ENCODE measurements around the gene MROH8. TPM values are rescaled to one million over a fixed set of nuclear protein-coding genes. Genes with fewer than 3 reads are reported as not detected.
A peak's percentile ranks its signal among the peaks of the same experiment; 100 is the strongest.

Gene MROH8
- total and polyA plus RNA-seq, 2 of the 13 experiments (the other 11 are each of a cell fraction or from before 2014, with no cell fraction given), result 2.6 to 5.5 TPM

DNA sequence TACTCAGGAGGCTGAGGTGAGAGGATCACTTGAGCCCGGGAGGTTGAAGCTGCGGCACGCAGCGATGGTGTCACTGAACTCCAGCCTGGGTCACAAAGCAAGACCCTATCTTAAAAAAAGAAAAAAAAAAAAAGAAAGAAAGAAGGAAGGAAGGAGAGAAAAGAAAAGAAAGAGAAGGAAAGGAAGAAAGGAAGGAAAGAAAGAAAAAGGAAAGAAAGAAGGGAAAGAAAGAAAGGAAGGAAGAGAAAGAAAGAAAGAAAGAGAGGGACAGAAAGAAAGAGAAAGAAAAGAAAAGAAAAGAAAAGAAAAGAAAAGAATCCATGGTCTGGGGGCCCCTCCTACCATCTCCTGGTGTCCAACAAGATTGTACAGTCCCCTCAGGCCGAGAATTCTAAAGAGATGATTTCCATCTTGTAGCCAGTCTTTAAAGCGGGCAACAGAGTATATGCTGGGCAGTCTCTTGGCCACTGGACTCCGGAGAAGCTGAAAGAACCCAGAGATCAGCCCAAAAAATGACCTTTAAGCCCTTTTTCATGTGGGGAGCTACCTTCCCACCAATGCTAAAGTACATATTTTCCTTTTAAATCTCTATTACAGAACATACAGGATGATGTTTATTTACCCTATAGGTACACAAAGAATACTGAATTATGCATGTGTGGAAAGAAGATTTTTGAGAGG lies 59.9 kb downstream of the MROH8 start:
- 64% methylated on average over 7 of the region's 7 CpGs for WGBS (ENCODE audit: low lambda C conversion rate)
- POLR2A ChIA-PET, result no interaction called here
- TF ChIP-seq KMT2B (CRISPR knock-in tag; IDR thresholded peaks at IDR 0.05) (no peak), ZNF790 (CRISPR knock-in tag; IDR thresholded peaks at IDR 0.05; ENCODE audit: borderline replicate concordance) (no peak), CBX5 (CRISPR knock-in tag; IDR thresholded peaks at IDR 0.05; ENCODE audit: borderline replicate concordance) (no peak), ZNF24 (IDR thresholded peaks at IDR 0.05) (no peak), ELF1 (CRISPR knock-in tag; IDR thresholded peaks at IDR 0.05) (no peak), MAFK (conservative IDR thresholded peaks at IDR 0.05 in 1 of 2, IDR thresholded peaks at IDR 0.05 in 1 of 2; ENCODE audit: low read length in 2 of 2) (no peak), TBP (CRISPR knock-in tag; IDR thresholded peaks at IDR 0.05) (no peak), ARID2 (CRISPR knock-in tag; IDR thresholded peaks at IDR 0.05; ENCODE audit: borderline replicate concordance) (no peak), REPIN1 (CRISPR knock-in tag; IDR thresholded peaks at IDR 0.05; ENCODE audit: borderline replicate concordance, low read depth) (no peak), SRSF4 (IDR thresholded peaks at IDR 0.05; ENCODE audit: low read depth, low read length, poor library complexity, severe bottlenecking) (no peak), ZNF263 (CRISPR knock-in tag; IDR thresholded peaks at IDR 0.05) (no peak), REXO4 (CRISPR knock-in tag; IDR thresholded peaks at IDR 0.05; ENCODE audit: borderline replicate concordance) (no peak)
- TF ChIP-seq, protein P1, sequence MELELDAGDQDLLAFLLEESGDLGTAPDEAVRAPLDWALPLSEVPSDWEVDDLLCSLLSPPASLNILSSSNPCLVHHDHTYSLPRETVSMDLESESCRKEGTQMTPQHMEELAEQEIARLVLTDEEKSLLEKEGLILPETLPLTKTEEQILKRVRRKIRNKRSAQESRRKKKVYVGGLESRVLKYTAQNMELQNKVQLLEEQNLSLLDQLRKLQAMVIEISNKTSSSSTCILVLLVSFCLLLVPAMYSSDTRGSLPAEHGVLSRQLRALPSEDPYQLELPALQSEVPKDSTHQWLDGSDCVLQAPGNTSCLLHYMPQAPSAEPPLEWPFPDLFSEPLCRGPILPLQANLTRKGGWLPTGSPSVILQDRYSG (CRISPR knock-in tag; IDR thresholded peaks at IDR 0.05), result no peak
- TF ChIP-seq, protein P2, sequence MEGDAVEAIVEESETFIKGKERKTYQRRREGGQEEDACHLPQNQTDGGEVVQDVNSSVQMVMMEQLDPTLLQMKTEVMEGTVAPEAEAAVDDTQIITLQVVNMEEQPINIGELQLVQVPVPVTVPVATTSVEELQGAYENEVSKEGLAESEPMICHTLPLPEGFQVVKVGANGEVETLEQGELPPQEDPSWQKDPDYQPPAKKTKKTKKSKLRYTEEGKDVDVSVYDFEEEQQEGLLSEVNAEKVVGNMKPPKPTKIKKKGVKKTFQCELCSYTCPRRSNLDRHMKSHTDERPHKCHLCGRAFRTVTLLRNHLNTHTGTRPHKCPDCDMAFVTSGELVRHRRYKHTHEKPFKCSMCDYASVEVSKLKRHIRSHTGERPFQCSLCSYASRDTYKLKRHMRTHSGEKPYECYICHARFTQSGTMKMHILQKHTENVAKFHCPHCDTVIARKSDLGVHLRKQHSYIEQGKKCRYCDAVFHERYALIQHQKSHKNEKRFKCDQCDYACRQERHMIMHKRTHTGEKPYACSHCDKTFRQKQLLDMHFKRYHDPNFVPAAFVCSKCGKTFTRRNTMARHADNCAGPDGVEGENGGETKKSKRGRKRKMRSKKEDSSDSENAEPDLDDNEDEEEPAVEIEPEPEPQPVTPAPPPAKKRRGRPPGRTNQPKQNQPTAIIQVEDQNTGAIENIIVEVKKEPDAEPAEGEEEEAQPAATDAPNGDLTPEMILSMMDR (CRISPR knock-in tag; IDR thresholded peaks at IDR 0.05), result no peak
- TF ChIP-seq, protein P3, sequence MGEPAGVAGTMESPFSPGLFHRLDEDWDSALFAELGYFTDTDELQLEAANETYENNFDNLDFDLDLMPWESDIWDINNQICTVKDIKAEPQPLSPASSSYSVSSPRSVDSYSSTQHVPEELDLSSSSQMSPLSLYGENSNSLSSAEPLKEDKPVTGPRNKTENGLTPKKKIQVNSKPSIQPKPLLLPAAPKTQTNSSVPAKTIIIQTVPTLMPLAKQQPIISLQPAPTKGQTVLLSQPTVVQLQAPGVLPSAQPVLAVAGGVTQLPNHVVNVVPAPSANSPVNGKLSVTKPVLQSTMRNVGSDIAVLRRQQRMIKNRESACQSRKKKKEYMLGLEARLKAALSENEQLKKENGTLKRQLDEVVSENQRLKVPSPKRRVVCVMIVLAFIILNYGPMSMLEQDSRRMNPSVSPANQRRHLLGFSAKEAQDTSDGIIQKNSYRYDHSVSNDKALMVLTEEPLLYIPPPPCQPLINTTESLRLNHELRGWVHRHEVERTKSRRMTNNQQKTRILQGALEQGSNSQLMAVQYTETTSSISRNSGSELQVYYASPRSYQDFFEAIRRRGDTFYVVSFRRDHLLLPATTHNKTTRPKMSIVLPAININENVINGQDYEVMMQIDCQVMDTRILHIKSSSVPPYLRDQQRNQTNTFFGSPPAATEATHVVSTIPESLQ (CRISPR knock-in tag; conservative IDR thresholded peaks at IDR 0.05), result no peak
- TF ChIP-seq, protein P4, sequence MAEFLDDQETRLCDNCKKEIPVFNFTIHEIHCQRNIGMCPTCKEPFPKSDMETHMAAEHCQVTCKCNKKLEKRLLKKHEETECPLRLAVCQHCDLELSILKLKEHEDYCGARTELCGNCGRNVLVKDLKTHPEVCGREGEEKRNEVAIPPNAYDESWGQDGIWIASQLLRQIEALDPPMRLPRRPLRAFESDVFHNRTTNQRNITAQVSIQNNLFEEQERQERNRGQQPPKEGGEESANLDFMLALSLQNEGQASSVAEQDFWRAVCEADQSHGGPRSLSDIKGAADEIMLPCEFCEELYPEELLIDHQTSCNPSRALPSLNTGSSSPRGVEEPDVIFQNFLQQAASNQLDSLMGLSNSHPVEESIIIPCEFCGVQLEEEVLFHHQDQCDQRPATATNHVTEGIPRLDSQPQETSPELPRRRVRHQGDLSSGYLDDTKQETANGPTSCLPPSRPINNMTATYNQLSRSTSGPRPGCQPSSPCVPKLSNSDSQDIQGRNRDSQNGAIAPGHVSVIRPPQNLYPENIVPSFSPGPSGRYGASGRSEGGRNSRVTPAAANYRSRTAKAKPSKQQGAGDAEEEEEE (CRISPR knock-in tag; IDR thresholded peaks at IDR 0.05; ENCODE audit: borderline replicate concordance), result no peak

More for the DNA sequence above, 59.9 kb downstream of the MROH8 start:
- CTCF ChIA-PET (ENCODE audit: low intra/inter-chr PET ratio, low total read pairs), result no interaction called here
- H3K9me3 ChIP-seq (ENCODE audit: low read length), result no peaks in the 10 kb centered on the region
- DNase-seq (ENCODE audit: low spot score) (no peak), FAIRE-seq (no peak), ATAC-seq (peak; percentile 24; the same call in 2 of the 3 replicates)
- H3K4me1 ChIP-seq (ENCODE audit: insufficient read depth, low read length), result peaks cover 19% of the 10 kb centered on the region
- no peaks in the 10 kb centered on the region for H3K79me2 ChIP-seq (ENCODE audit: insufficient read depth, low read length)
- H3K4me3 ChIP-seq (replicated peaks in 1 of 3; ENCODE audit: insufficient read depth in 1 of 3, low read depth in 2 of 3, low read length in 3 of 3), result no peak overlapping the region
- H3K9ac ChIP-seq (ENCODE audit: insufficient read depth, low read depth, low read length), result no peak overlapping the region
- H2AFZ ChIP-seq (ENCODE audit: low read length), result no peak overlapping the region
- BruUV-seq (replicated peaks), result no TSS peak
- intact Hi-C loops (cut with micrococcal nuclease; ENCODE audit: unreplicated experiment), result no loop called here
- in situ Hi-C loops (cut with HindIII; ENCODE audit: extremely low pct_ligation_motif_present, low pct_unique_long_range_greater_than_20kb), result no loop called here
- no peak overlapping the region for H3K27ac ChIP-seq (ENCODE audit: extremely low read length, insufficient read depth, low read length)
- H4K20me1 ChIP-seq (ENCODE audit: insufficient read depth, low read length), result no peaks in the 10 kb centered on the region
- H3K36me3 ChIP-seq (replicated peaks in 1 of 2; ENCODE audit: control insufficient read depth in 1 of 2, insufficient read depth in 2 of 2, low read length in 2 of 2), result no peaks in the 10 kb centered on the region
- H3K4me2 ChIP-seq (ENCODE audit: low read depth, low read length), result peak overlapping the region; percentile 41
- H3K27me3 ChIP-seq (ENCODE audit: control insufficient read depth in 1 of 2, insufficient read depth in 2 of 2, low read length in 2 of 2), result no peaks in the 10 kb centered on the region

Measured in HepG2 (cell line).